H54 (cell line): ENCODE results near the gene E2F7.

Experiments used
- DNase-seq: peaks from one replicate; pipeline ENCODE4 v3.0.0; 2011; ENCODE audit warnings: low spot score, mixed read lengths; ENCODE audit not compliant: insufficient read length
- FAIRE-seq: peaks from 3 replicates; lab custom pipeline; 2011; peaks lifted over from hg19 to GRCh38; lab: Jason Lieb, UNC
- POLR2A ChIP-seq: IDR thresholded peaks from 2 replicates; pipeline ENCODE4 v1.6.1; 2011; ENCODE audit warnings: low read depth, mild to moderate bottlenecking, low read length

Gene E2F7

GRCh38 chr12:76984566-76984965 lies 80.8 kb downstream of the E2F7 start:
- FAIRE-seq = no peak
- no peak for DNase-seq
- no peak for TF ChIP-seq POLR2A

- TF ChIP-seq POLR2A = no peak
- no peak for DNase-seq
- FAIRE-seq = no peak
Measured at GRCh38 chr12:76983420-76983819, 81.9 kb downstream of the E2F7 start.

- no peak for TF ChIP-seq POLR2A
- DNase-seq = no peak
- no peak for FAIRE-seq
Measured at GRCh38 chr12:76980196-76980595, 85.2 kb downstream of the E2F7 start.

- FAIRE-seq (no peak), DNase-seq (no peak)
- TF ChIP-seq POLR2A = no peak
Measured at GRCh38 chr12:76976777-76977382, 88.5 kb downstream of the E2F7 start.
